Nephron (organoid): Measurements from ENCODE around the gene HNRNPUL2.

Experiments
- H3K27ac Mint-ChIP-seq, 3 experiments: 2 replicates each; pipeline ENCODE4 v1.8.0; 2020; ENCODE audit warnings: mixed read lengths in 3 of 3, mild to moderate bottlenecking in 2 of 3, moderate library complexity in 1 of 3
- H3K27me3 Mint-ChIP-seq: 2 replicates; pipeline ENCODE4 v1.8.0; 2021; ENCODE audit warnings: low read depth, mild to moderate bottlenecking, moderate library complexity, mixed read lengths
- H3K36me3 Mint-ChIP-seq: 2 replicates; pipeline ENCODE4 v1.8.0; 2020; ENCODE audit warnings: low read depth, mixed read lengths
- H3K4me1 Mint-ChIP-seq: 2 replicates; pipeline ENCODE4 v1.8.0; 2020; ENCODE audit warnings: mixed read lengths
- H3K4me3 Mint-ChIP-seq, 3 experiments: 2 replicates each; pipeline ENCODE4 v1.8.0; 2020; ENCODE audit warnings: mild to moderate bottlenecking in 3 of 3, mixed read lengths in 3 of 3, moderate library complexity in 2 of 3
- H3K9me3 Mint-ChIP-seq: 2 replicates; pipeline ENCODE4 v1.8.0; 2020; ENCODE audit warnings: mixed read lengths
- CTCF ChIP-seq, 3 experiments: fragments of 200-600 bp; sonication (generic); IDR thresholded peaks; one replicate each; pipeline ENCODE4 v1.5.0; 2021; ENCODE audit warnings: antibody characterized with exemption in 3 of 3; ENCODE audit not compliant: unreplicated experiment in 3 of 3

The HNRNPUL2 gene

GRCh38 chr11:62728171-62728988 lies 1.1 kb upstream of the HNRNPUL2 start, which contains the start of gene TTC9C:
TTC9C (plus strand) TSS chr11:62728486; CDS start chr11:62728849, 363 bp downstream.
- Mint-ChIP-seq H3K27ac (peak within 1 kb of the TSS; percentile 98 to 100 (median 99)), H3K27me3 (no peaks in the 10 kb centered on the region), H3K4me1 (peaks cover 39% of the 10 kb centered on the region), H3K9me3 (no peaks in the 10 kb centered on the region), H3K4me3 (peak within 1 kb of the TSS; percentile 87 to 98 (median 91)), H3K36me3 (peaks cover 24% of the 10 kb centered on the region)
- TF ChIP-seq CTCF (IDR thresholded peaks at IDR 0.05; ENCODE audit: unreplicated experiment in 3 of 3): no peak

GRCh38 chr11:62727872-62728170 lies 564 bp upstream of the HNRNPUL2 start:
- Mint-ChIP-seq H3K27ac (peak overlapping the region; percentile 98 to 100 (median 99)), H3K4me1 (peaks cover 40% of the 10 kb centered on the region), H3K36me3 (peaks cover 24% of the 10 kb centered on the region), H3K27me3 (no peaks in the 10 kb centered on the region), H3K9me3 (no peaks in the 10 kb centered on the region), H3K4me3 (peak overlapping the region; percentile 87 to 98 (median 91))
- no peak for TF ChIP-seq CTCF (IDR thresholded peaks at IDR 0.05; ENCODE audit: unreplicated experiment in 3 of 3)

- peaks cover 44% of the 10 kb centered on the region for H3K4me1 Mint-ChIP-seq
- peak overlapping the region in 2 of 3 experiments; percentile 98 to 100 for H3K27ac Mint-ChIP-seq
- no peaks in the 10 kb centered on the region for H3K9me3 Mint-ChIP-seq
- H3K36me3 Mint-ChIP-seq: peaks cover 34% of the 10 kb centered on the region
- no peaks in the 10 kb centered on the region for H3K27me3 Mint-ChIP-seq
- no peak for TF ChIP-seq CTCF (IDR thresholded peaks at IDR 0.05; ENCODE audit: unreplicated experiment in 3 of 3)
- H3K4me3 Mint-ChIP-seq: peak overlapping the region; percentile 87 to 98 (median 91)
Measured at GRCh38 chr11:62726915-62727164, 417 bp downstream of the HNRNPUL2 start.

- TF ChIP-seq CTCF (IDR thresholded peaks at IDR 0.05; ENCODE audit: unreplicated experiment in 3 of 3): no peak
- Mint-ChIP-seq H3K27me3 (no peaks in the 10 kb centered on the region), H3K4me3 (peak overlapping the region; percentile 87 to 98 (median 91)), H3K9me3 (no peaks in the 10 kb centered on the region), H3K27ac (peak overlapping the region; percentile 80 to 100 (median 89)), H3K4me1 (peaks cover 44% of the 10 kb centered on the region), H3K36me3 (peaks cover 39% of the 10 kb centered on the region)
Measured at GRCh38 chr11:62726156-62726914, 922 bp downstream of the HNRNPUL2 start.

- Mint-ChIP-seq H3K27ac (peak overlapping the region; percentile 80 to 100 (median 89)), H3K4me3 (peak overlapping the region; percentile 87 to 98 (median 91)), H3K27me3 (no peaks in the 10 kb centered on the region), H3K36me3 (peaks cover 45% of the 10 kb centered on the region), H3K9me3 (no peaks in the 10 kb centered on the region), H3K4me1 (peaks cover 44% of the 10 kb centered on the region)
- TF ChIP-seq CTCF (IDR thresholded peaks at IDR 0.05; ENCODE audit: unreplicated experiment in 3 of 3): no peak
Measured at GRCh38 chr11:62725646-62726045, 1.6 kb downstream of the HNRNPUL2 start.
